Fibroblast of the aortic adventitia (primary cell): Measurements from ENCODE around the gene RUNX2. TPM values are rescaled to one million over a fixed set of nuclear protein-coding genes. Genes with fewer than 3 reads are reported as not detected.
"Not testable (repeated sequence)": the region's sequence is repeated elsewhere in the genome, so short reads cannot be mapped to it uniquely, and the experiment has no call there.

ENCODE experiments used
- DNase-seq: peaks from one replicate; pipeline ENCODE4 v3.0.0-alpha.2; 2010; ENCODE audit warnings: low read depth
- H3K4me3 ChIP-seq: 2 replicates; pipeline ENCODE4 v1.5.1; 2011; ENCODE audit warnings: low read depth, mild to moderate bottlenecking, control low read depth, low read length, moderate library complexity
- CTCF ChIP-seq: IDR thresholded peaks from 2 replicates; pipeline ENCODE4 v1.5.1; 2011; ENCODE audit warnings: mild to moderate bottlenecking, low read length, control low read depth, inconsistent platforms; ENCODE audit not compliant: insufficient read depth
- total RNA-seq: library from RNA; depleted of rRNA; stranded (reverse); fragments of >200 nt; gene quantifications from 2 replicates; pipeline ENCODE4 v1.2.3, GENCODE V29; 2012; ENCODE audit warnings: low replicate concordance

RUNX2 gene
- total RNA-seq, 1 donor, result 5.8 TPM

GRCh38 chr6:45663251-45664221 is 335.4 kb downstream of the RUNX2 start:
- peak; percentile 42 for DNase-seq

GRCh38 chr6:45664707-45665106 is 336.6 kb downstream of the RUNX2 start:
- no peak for DNase-seq
- no peak for TF ChIP-seq CTCF
- H3K4me3 ChIP-seq, result no peak overlapping the region

More at GRCh38 chr6:45663251-45664221, 335.4 kb downstream of the RUNX2 start:
- peak overlapping the region; percentile 28 for H3K4me3 ChIP-seq
- peak; percentile 22 for TF ChIP-seq CTCF

GRCh38 chr6:45665859-45666258 is 337.7 kb downstream of the RUNX2 start:
- TF ChIP-seq CTCF, result no peak
- DNase-seq, result no peak
- no peak overlapping the region for H3K4me3 ChIP-seq

DNA sequence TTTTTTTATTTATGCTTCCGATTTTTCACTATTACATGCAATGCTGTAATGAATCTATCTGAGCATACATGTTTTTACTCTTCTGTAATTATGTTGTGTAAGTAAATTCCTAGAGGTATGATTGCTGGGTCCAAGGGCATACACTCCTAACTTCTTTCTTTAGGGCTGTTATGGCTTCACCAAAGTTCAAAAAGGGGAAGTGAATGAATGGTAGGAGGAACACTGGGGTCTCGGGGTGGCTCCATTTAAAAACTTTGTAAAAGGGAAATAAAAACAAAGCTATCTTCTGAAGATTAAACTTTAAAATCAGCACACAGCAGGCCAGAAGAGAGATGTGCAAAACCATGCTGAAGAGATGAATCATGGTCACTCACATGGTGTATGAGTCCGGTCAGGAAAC is 338.7 kb downstream of the RUNX2 start:
- no peak for TF ChIP-seq CTCF
- H3K4me3 ChIP-seq, result no peak overlapping the region
- DNase-seq, result no peak

GRCh38 chr6:45667300-45667699 is 339.2 kb downstream of the RUNX2 start:
- no peak for DNase-seq
- TF ChIP-seq CTCF, result no peak
- no peak overlapping the region for H3K4me3 ChIP-seq

DNA sequence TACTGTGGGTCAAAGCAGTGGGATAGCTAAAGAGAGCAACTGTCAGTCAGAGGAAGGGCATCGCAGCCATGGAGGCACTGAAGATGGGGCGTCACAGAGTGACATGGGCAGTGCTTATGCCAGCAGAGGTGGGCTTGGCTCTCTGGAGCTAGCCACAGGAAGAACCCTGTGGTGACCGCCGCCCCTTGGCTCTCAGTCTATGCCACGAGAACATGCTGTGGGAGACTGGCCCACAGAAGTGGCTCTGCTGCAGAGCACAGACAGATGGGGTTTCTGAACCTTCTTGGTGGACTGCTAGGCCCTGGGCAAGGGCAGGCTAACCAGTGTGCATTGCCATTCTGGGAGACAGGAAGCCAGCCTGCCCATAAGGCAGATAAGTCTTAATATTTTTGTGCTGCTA is 339.6 kb downstream of the RUNX2 start:
- TF ChIP-seq CTCF, result no peak
- DNase-seq, result no peak
- no peak overlapping the region for H3K4me3 ChIP-seq

DNA sequence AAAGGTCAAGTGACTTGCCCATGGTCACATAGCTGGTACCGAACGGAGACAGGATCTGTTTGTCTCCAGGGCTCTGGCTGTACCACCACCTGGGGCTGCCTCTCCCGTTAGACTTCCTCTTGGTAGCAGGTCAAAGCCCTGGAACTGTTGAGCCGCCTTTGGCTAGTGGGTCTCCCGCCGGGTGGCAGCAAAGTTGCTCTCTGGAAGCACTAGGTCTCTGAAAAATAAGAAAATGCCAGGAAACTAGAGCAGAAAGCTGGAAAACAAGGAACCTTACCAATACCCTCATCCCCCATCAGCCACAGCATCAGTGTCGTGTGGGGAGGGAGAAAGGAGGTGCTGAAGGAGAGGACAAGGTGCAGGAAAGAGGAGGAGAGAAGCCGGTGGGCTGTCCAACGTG is 340.6 kb downstream of the RUNX2 start:
- TF ChIP-seq CTCF, result no peak
- no peak for DNase-seq
- H3K4me3 ChIP-seq, result no peak overlapping the region

GRCh38 chr6:45673167-45673566 is 345.0 kb downstream of the RUNX2 start:
- not testable (repeated sequence) for H3K4me3 ChIP-seq

DNA sequence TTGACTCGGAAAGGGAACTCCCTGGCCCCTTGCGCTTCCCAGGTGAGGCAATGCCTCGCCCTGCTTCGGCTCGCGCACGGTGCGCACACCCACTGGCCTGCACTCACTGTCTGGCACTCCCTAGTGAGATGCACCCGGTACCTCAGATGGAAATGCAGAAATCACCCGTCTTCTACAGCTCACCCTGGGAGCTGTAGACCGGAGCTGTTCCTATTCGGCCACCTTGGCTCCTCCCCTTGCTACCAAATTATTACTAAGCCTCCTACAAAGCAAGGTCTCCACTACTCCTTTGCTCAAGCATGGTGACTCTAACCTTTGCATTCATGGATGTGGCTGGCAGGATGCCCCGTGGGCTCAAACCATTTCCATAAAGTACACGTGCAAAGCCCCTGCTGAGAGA is 347.0 kb downstream of the RUNX2 start:
- H3K4me3 ChIP-seq, DNase-seq: not testable (repeated sequence)

More at GRCh38 chr6:45673167-45673566, 345.0 kb downstream of the RUNX2 start:
- not testable (repeated sequence) for DNase-seq
